Left hindlimb (tissue), 1 donor: Measurements from ENCODE around the gene FOXC2.
A peak's percentile ranks its signal among the peaks of the same experiment; 100 is the strongest.

Experiments
- DNase-seq: peaks from one replicate; pipeline ENCODE4 v3.0.0-alpha.2; 2018

The FOXC2 gene

GRCh38 chr16:86533767-86534351 lies 32.8 kb upstream of the FOXC2 start:
- peak; percentile 4 for DNase-seq

GRCh38 chr16:86534779-86535615 lies 31.6 kb upstream of the FOXC2 start:
- peak; percentile 17 for DNase-seq

- peak; percentile 15 for DNase-seq
These were observed 30.0 kb upstream of the FOXC2 start for GRCh38 chr16:86536621-86537020.

GRCh38 chr16:86537486-86537885 lies 29.1 kb upstream of the FOXC2 start:
- DNase-seq: no peak

GRCh38 chr16:86538196-86538780 lies 28.3 kb upstream of the FOXC2 start:
- DNase-seq: peak; percentile 10

GRCh38 chr16:86540894-86541293 lies 25.7 kb upstream of the FOXC2 start:
- DNase-seq: no peak

- DNase-seq: peak; percentile 20
These were observed 25.1 kb upstream of the FOXC2 start for GRCh38 chr16:86541560-86541959.

GRCh38 chr16:86542756-86543750 lies 23.6 kb upstream of the FOXC2 start:
- peak; percentile 9 for DNase-seq

GRCh38 chr16:86545481-86545880 lies 21.1 kb upstream of the FOXC2 start:
- peak; percentile 16 for DNase-seq

- peak; percentile 16 for DNase-seq
These were observed 20.5 kb upstream of the FOXC2 start for GRCh38 chr16:86545954-86546637.

- no peak for DNase-seq
These were observed 20.0 kb upstream of the FOXC2 start for GRCh38 chr16:86546638-86547013.

GRCh38 chr16:86547286-86547685 lies 19.3 kb upstream of the FOXC2 start:
- DNase-seq: peak; percentile 3

- DNase-seq: peak; percentile 4
These were observed 17.3 kb upstream of the FOXC2 start for GRCh38 chr16:86549076-86549892.

GRCh38 chr16:86549893-86550190 lies 16.8 kb upstream of the FOXC2 start:
- DNase-seq: no peak

GRCh38 chr16:86550281-86550680 lies 16.3 kb upstream of the FOXC2 start:
- DNase-seq: no peak

- DNase-seq: peak; percentile 31
These were observed 13.3 kb upstream of the FOXC2 start for GRCh38 chr16:86553356-86553755.

GRCh38 chr16:86554599-86554916 lies 12.1 kb upstream of the FOXC2 start:
- no peak for DNase-seq

GRCh38 chr16:86554917-86555703 lies 11.5 kb upstream of the FOXC2 start, which contains the start of gene MTHFSD:
MTHFSD (minus strand) TSS chr16:86555235; CDS start chr16:86555184, 51 bp downstream.
- peak; percentile 96 for DNase-seq

GRCh38 chr16:86555704-86556075 lies 10.9 kb upstream of the FOXC2 start:
- peak; percentile 31 for DNase-seq

- no peak for DNase-seq
These were observed 10.1 kb upstream of the FOXC2 start for GRCh38 chr16:86556576-86556975.

GRCh38 chr16:86557587-86557986 lies 9.0 kb upstream of the FOXC2 start:
- DNase-seq: no peak
